ENCODE data around the gene DNAH9. TPM values are rescaled to one million over a fixed set of nuclear protein-coding genes. Genes with fewer than 3 reads are reported as not detected.

The DNAH9 gene
- total RNA-seq, 1 experiment from 2014 or later: 0.22 TPM

GRCh38 chr17:11628831-11629230, 30.6 kb downstream of the DNAH9 start:
- Histone ChIP-seq H4K91ac (ENCODE audit: insufficient read length, low read depth, low read length) (no peak overlapping the region), H3K23ac (ENCODE audit: insufficient read length, low read depth, low read length) (no peak overlapping the region), H3K79me2 (ENCODE audit: insufficient read depth, low read length) (no peaks in the 10 kb centered on the region), H3K56ac (ENCODE audit: insufficient read length, low read depth, low read length) (no peak overlapping the region), H2BK120ac (ENCODE audit: low read depth, low read length, poor library complexity, severe bottlenecking) (no peak overlapping the region), H2BK5ac (ENCODE audit: insufficient read length, low read length) (no peak overlapping the region), H3K4me1 (ENCODE audit: insufficient read depth, low read length) (no peaks in the 10 kb centered on the region), H3K9me3 (ENCODE audit: control insufficient read depth, low read depth, low read length) (no peaks in the 10 kb centered on the region), H2AFZ (ENCODE audit: low read length) (no peak overlapping the region), H3K27ac (ENCODE audit: insufficient read length, low read depth, low read length) (no peak overlapping the region), H2BK15ac (ENCODE audit: low read depth, low read length) (no peak overlapping the region), H3K79me1 (ENCODE audit: insufficient read depth, low read depth, low read length, poor library complexity, severe bottlenecking) (no peaks in the 10 kb centered on the region), H3K4ac (ENCODE audit: low read depth, low read length) (no peak overlapping the region), H2BK12ac (ENCODE audit: insufficient read length, low read depth, low read length) (no peak overlapping the region), H3K9ac (ENCODE audit: extremely low read depth, insufficient read length, low read length) (no peak overlapping the region), H3K27me3 (ENCODE audit: insufficient read depth, low read length) (no peaks in the 10 kb centered on the region), H3K23me2 (ENCODE audit: insufficient read length, low read depth, low read length, poor library complexity, severe bottlenecking) (no peaks in the 10 kb centered on the region), H2BK20ac (ENCODE audit: low read depth, low read length, poor library complexity, severe bottlenecking) (no peak overlapping the region), H3T11ph (ENCODE audit: low read length) (no peak overlapping the region), H3K4me2 (ENCODE audit: insufficient read depth, insufficient read length, low read length) (no peak overlapping the region), H4K8ac (replicated peaks; ENCODE audit: insufficient read length, low read depth, low read length) (no peak overlapping the region), H4K20me1 (ENCODE audit: control insufficient read depth, insufficient read depth, insufficient read length) (no peaks in the 10 kb centered on the region), H4K5ac (ENCODE audit: insufficient read length, low read depth, low read length) (no peak overlapping the region), H2AK5ac (ENCODE audit: insufficient read length, low read length) (no peak overlapping the region), H3K14ac (ENCODE audit: insufficient read depth, low read length) (no peak overlapping the region), H3K18ac (ENCODE audit: insufficient read length, low read depth, low read length) (no peak overlapping the region)
- no peaks in the 10 kb centered on the region; a peak in 1 of 5 replicates for H3K9me3 Mint-ChIP-seq
- no peak overlapping the region for H3K4me3 Mint-ChIP-seq
- H3K36me3 Mint-ChIP-seq (ENCODE audit: insufficient read depth in 1 of 3, low read depth in 3 of 3): no peaks in the 10 kb centered on the region
- peaks cover 3% of the 10 kb centered on the region; the same call in 1 of the 2 replicates for H3K27me3 Mint-ChIP-seq (ENCODE audit: low read depth)
- no peak overlapping the region for H3K27ac Mint-ChIP-seq
- no peak for TF ChIP-seq CTCF (conservative IDR thresholded peaks at IDR 0.05)
- no CpG with 5 or more reads among the region's 3 CpGs for WGBS (ENCODE audit: extremely low coverage, insufficient read length, low lambda C conversion rate)
- H3K4me1 Mint-ChIP-seq: peaks cover 0 to 5% of the 10 kb centered on the region in 2 experiments; a peak in 1 of 4 replicates
- DNase-seq: no peak
